ENCODE results near the gene MT2A.

GRCh38 chr16:56623637-56624036 is 15.3 kb downstream of the MT2A start:
- TF ChIP-seq POLR2A (IDR thresholded peaks at IDR 0.05; ENCODE audit: low read depth) (no peak), POLR2AphosphoS5 (IDR thresholded peaks at IDR 0.05) (no peak), CTCF (IDR thresholded peaks at IDR 0.05) (no peak)
